MM.1S (cell line): Measurements from ENCODE around the gene RPN2.

Experiments used
- DNase-seq: peaks from one replicate; pipeline ENCODE4 v3.0.0-alpha.2; 2015
- H2AFZ ChIP-seq: fragments of 300-600 bp; sonication (generic); 2 replicates; pipeline ENCODE4 v1.6.0; 2016; ENCODE audit warnings: antibody characterized with exemption, low read length
- H3F3A ChIP-seq: fragments of 300-600 bp; sonication (generic); 2 replicates; pipeline ENCODE4 v1.6.1; 2016; ENCODE audit warnings: mild to moderate bottlenecking, antibody characterized with exemption, low read length, moderate library complexity, mixed read lengths; ENCODE audit not compliant: insufficient read depth
- H3K27ac ChIP-seq: fragments of 300-600 bp; sonication (generic); 2 replicates; pipeline ENCODE4 v1.5.1; 2016; ENCODE audit warnings: mild to moderate bottlenecking, low read length
- H3K27me3 ChIP-seq: fragments of 300-600 bp; sonication (generic); replicated peaks from 2 replicates; pipeline ENCODE4 v1.6.0; 2016; ENCODE audit warnings: low read length; ENCODE audit not compliant: insufficient read depth
- H3K36me3 ChIP-seq: fragments of 300-600 bp; sonication (generic); replicated peaks from 2 replicates; pipeline ENCODE4 v1.6.1; 2016; ENCODE audit warnings: mild to moderate bottlenecking, low read length, mixed read lengths; ENCODE audit not compliant: insufficient read depth
- H3K4me1 ChIP-seq: fragments of 300-600 bp; sonication (generic); 2 replicates; pipeline ENCODE4 v1.6.1; 2016; ENCODE audit warnings: low read length, mixed read lengths
- H3K4me2 ChIP-seq: fragments of 300-600 bp; sonication (generic); 2 replicates; pipeline ENCODE4 v1.6.0; 2016; ENCODE audit warnings: low read depth, low read length
- H3K4me3 ChIP-seq: fragments of 300-600 bp; sonication (generic); 2 replicates; pipeline ENCODE4 v1.5.1; 2016; ENCODE audit warnings: low read length, mixed read lengths
- H3K79me2 ChIP-seq: fragments of 300-600 bp; sonication (generic); 2 replicates; pipeline ENCODE4 v1.6.1; 2016; ENCODE audit warnings: mixed run types, low read length, mixed read lengths
- H3K9ac ChIP-seq: fragments of 300-600 bp; sonication (generic); 2 replicates; pipeline ENCODE4 v1.6.1; 2016; ENCODE audit warnings: low read length, mixed read lengths
- H3K9me2 ChIP-seq: fragments of 300-600 bp; sonication (generic); replicated peaks from 2 replicates; pipeline ENCODE4 v1.6.1; 2016; ENCODE audit warnings: mild to moderate bottlenecking, low read length, mixed read lengths; ENCODE audit not compliant: insufficient read depth
- H3K9me3 ChIP-seq: fragments of 300-600 bp; sonication (generic); replicated peaks from 2 replicates; pipeline ENCODE4 v1.6.1; 2016; ENCODE audit warnings: mild to moderate bottlenecking, low read length, mixed read lengths; ENCODE audit not compliant: insufficient read depth
- H4K20me1 ChIP-seq: fragments of 300-600 bp; sonication (generic); 2 replicates; pipeline ENCODE4 v1.6.1; 2016; ENCODE audit warnings: mild to moderate bottlenecking, low read length, moderate library complexity, mixed read lengths; ENCODE audit not compliant: insufficient read depth
- CTCF ChIP-seq: fragments of 300-600 bp; sonication (generic); IDR thresholded peaks from 2 replicates; pipeline ENCODE4 v1.5.1; 2016; ENCODE audit warnings: antibody characterized with exemption, low read length, mixed read lengths
- EZH2 ChIP-seq: fragments of 300-600 bp; sonication (generic); optimal IDR thresholded peaks from 2 replicates; pipeline ENCODE3; 2017; ENCODE audit warnings: low read depth, mild to moderate bottlenecking, antibody characterized with exemption, low read length, mixed read lengths
- EZH2phosphoT487 ChIP-seq: fragments of 300-600 bp; sonication (generic); IDR thresholded peaks from 2 replicates; pipeline ENCODE4 v1.6.1; 2018; ENCODE audit warnings: antibody characterized with exemption, low read length

RPN2 gene

GRCh38 chr20:37237656-37238055, 58.5 kb downstream of the RPN2 start:
- peaks cover 9% of the 10 kb centered on the region for H3K36me3 ChIP-seq

GRCh38 chr20:37238426-37238825, 59.3 kb downstream of the RPN2 start:
- no peak for DNase-seq
- Histone ChIP-seq H3K9me2 (no peaks in the 10 kb centered on the region), H3K9me3 (no peaks in the 10 kb centered on the region), H3K27ac (no peak overlapping the region), H3K4me3 (no peak overlapping the region), H3K27me3 (no peaks in the 10 kb centered on the region), H3F3A (no peaks in the 10 kb centered on the region), H3K79me2 (no peaks in the 10 kb centered on the region), H4K20me1 (no peaks in the 10 kb centered on the region), H3K4me2 (no peak overlapping the region), H3K4me1 (no peaks in the 10 kb centered on the region), H3K36me3 (peaks cover 8% of the 10 kb centered on the region), H2AFZ (no peak overlapping the region), H3K9ac (no peak overlapping the region)
- TF ChIP-seq EZH2 (no peak), EZH2phosphoT487 (no peak), CTCF (no peak)

More at GRCh38 chr20:37237656-37238055, 58.5 kb downstream of the RPN2 start:
- DNase-seq, result no peak
- Histone ChIP-seq H3K9ac (no peak overlapping the region), H3K4me1 (no peaks in the 10 kb centered on the region), H3K4me3 (no peak overlapping the region), H3K9me3 (no peaks in the 10 kb centered on the region), H3F3A (no peaks in the 10 kb centered on the region), H3K27ac (no peak overlapping the region), H3K27me3 (no peaks in the 10 kb centered on the region), H2AFZ (no peak overlapping the region), H3K9me2 (no peaks in the 10 kb centered on the region), H4K20me1 (no peaks in the 10 kb centered on the region), H3K4me2 (no peak overlapping the region), H3K79me2 (no peaks in the 10 kb centered on the region)
- TF ChIP-seq CTCF, result no peak

GRCh38 chr20:37238935-37239451, 59.9 kb downstream of the RPN2 start:
- no peak overlapping the region for H3K9ac ChIP-seq
- no peaks in the 10 kb centered on the region for H3K79me2 ChIP-seq
- no peaks in the 10 kb centered on the region for H3F3A ChIP-seq
- peaks cover 8% of the 10 kb centered on the region for H3K36me3 ChIP-seq
- H3K4me2 ChIP-seq, result no peak overlapping the region
- H3K4me3 ChIP-seq, result no peak overlapping the region
- H3K27me3 ChIP-seq, result no peaks in the 10 kb centered on the region
- no peaks in the 10 kb centered on the region for H3K9me3 ChIP-seq
- no peak for DNase-seq
- H4K20me1 ChIP-seq, result no peaks in the 10 kb centered on the region
- H3K9me2 ChIP-seq, result no peaks in the 10 kb centered on the region
- no peaks in the 10 kb centered on the region for H3K4me1 ChIP-seq
- TF ChIP-seq EZH2phosphoT487, result no peak
- TF ChIP-seq EZH2, result no peak
- TF ChIP-seq CTCF, result no peak
- no peak overlapping the region for H2AFZ ChIP-seq
- no peak overlapping the region for H3K27ac ChIP-seq
